ENCODE results near the gene MVD.
A peak's percentile ranks its signal among the peaks of the same experiment; 100 is the strongest.

MVD gene, protein sequence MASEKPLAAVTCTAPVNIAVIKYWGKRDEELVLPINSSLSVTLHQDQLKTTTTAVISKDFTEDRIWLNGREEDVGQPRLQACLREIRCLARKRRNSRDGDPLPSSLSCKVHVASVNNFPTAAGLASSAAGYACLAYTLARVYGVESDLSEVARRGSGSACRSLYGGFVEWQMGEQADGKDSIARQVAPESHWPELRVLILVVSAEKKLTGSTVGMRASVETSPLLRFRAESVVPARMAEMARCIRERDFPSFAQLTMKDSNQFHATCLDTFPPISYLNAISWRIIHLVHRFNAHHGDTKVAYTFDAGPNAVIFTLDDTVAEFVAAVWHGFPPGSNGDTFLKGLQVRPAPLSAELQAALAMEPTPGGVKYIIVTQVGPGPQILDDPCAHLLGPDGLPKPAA

DNA sequence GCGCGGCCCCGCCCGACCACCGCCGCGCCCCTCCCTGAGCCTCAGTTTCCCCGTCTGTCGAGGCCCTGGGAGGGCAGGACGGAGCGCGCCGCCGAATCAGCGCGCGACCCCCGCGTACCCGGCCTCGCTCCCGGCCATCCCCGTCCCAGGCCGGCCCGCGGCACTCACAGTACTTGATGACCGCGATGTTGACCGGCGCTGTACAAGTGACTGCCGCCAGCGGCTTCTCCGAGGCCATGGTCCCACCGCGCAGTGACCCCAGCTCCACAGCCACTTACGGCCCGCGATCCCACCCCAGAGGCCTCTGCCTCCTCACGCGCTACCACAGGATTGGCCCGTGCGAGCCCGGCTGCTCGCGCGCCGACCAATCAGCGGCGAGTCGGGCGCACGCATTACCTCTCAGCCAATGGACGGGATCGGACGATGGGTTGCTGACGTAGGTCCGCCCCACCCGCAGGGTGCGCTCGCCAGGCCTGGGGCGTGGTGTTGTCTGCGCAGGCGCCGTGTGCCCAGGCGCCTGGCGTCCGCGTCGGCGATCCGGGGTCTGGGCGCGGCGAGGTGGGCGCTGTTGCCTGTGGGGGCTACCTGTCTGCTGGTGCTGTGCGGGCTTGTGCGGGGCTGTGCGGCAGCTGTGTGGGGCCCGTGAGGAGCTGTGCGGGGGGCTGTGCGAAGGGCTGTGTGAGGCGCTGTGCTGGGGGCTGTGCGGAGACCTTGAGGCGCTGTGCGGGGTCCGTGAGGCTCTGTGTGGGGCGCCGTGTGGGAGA is at the start of gene MVD:
MVD (minus strand) TSS at position 249 of the 764 bp plus-strand sequence; CDS start at position 238, 11 bp downstream.
- H3K9me3 ChIP-seq (ENCODE audit: control insufficient read depth in 1 of 2, low read length in 2 of 2) = no peaks in the 10 kb centered on the region
- peak within 1 kb of the TSS; percentile 61 to 81 for H3K4me3 ChIP-seq (ENCODE audit: low read depth in 1 of 2, low read length in 2 of 2)
- no peaks in the 10 kb centered on the region for H3K27me3 ChIP-seq (ENCODE audit: low read depth, low read length)
- peaks cover 0 to 4% of the 10 kb centered on the region in 2 donors for H3K36me3 ChIP-seq (ENCODE audit: control insufficient read depth in 1 of 2, insufficient read depth in 2 of 2, low read length in 2 of 2)
- peak within 1 kb of the TSS; percentile 63 for H3K27ac ChIP-seq (ENCODE audit: low read length)
- H3K4me1 ChIP-seq (ENCODE audit: control insufficient read depth in 1 of 2, insufficient read depth in 2 of 2, low read length in 2 of 2) = peaks cover 0 to 13% of the 10 kb centered on the region in 2 donors

DNA sequence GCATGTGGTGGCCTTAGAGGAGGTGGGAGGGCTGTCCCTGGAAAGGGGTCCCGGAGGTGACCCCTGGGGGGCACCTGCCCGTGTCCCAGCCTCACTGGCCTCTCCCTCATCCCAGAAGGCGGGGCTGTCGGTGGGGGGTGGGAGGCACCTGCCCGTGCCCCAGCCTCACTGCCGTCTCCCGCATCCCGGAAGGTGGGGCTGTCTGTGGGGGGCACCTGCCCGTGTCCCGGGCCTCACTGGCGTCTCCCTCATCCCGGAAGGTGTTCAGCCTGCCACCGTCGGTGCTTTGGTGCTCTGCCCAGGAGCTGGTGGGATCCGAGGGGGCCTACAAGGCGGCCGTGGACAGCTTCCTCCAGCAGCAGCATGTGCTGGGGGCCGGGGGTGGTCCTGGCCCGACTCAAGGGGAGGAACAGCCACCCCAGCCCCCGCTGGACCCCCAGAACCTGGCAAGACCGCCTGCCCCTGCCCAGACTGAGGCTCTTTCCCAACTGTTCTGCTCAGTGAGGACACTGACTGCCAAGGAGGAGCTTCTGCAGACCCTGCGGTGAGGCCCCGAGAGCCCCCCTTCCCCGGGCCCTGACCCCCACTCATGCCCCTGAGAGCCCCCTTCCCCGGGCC is 49.6 kb upstream of the MVD start:
- Histone ChIP-seq H3K4me3 (ENCODE audit: low read depth in 1 of 2, low read length in 2 of 2) (no peak overlapping the region), H3K27me3 (ENCODE audit: low read depth, low read length) (no peaks in the 10 kb centered on the region), H3K4me1 (ENCODE audit: control insufficient read depth in 1 of 2, insufficient read depth in 2 of 2, low read length in 2 of 2) (peaks cover under 1 to 2% of the 10 kb centered on the region in 2 donors), H3K9me3 (ENCODE audit: control insufficient read depth in 1 of 2, low read length in 2 of 2) (no peaks in the 10 kb centered on the region), H3K36me3 (ENCODE audit: control insufficient read depth in 1 of 2, insufficient read depth in 2 of 2, low read length in 2 of 2) (peaks cover 11 to 43% of the 10 kb centered on the region in 2 donors), H3K27ac (ENCODE audit: low read length) (no peak overlapping the region)

DNA sequence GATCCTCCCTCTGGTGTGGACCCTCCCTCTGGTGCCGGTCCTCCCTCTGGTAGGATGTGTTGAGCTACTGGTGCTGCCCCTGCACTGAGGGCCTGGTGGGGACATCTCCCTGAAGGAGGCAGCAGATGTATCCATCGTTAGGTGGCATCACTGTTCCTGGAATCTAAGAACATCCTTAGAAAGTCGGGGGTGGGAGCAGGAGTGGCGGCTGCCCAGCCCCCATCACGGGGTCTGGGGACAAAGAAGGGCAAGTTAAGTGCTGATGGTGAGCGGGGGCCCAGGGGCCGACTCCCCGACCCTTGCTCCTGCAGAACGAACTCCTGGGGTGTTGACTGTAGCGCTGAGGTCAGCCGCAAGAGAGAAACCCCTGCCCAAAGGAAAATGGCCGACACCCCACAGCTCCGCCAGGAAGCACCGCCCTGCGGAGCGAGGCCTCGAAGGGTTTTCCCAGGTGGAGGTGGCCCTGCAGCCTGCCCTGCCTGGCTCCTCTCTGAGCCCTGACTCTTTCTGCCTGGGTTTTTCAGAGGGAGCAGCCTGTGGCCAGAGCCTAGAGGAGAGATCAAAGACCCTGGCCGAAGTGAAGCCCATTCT is 49.0 kb upstream of the MVD start:
- Histone ChIP-seq H3K36me3 (ENCODE audit: control insufficient read depth in 1 of 2, insufficient read depth in 2 of 2, low read length in 2 of 2) (peaks cover 6 to 37% of the 10 kb centered on the region in 2 donors), H3K4me3 (ENCODE audit: low read depth in 1 of 2, low read length in 2 of 2) (no peak overlapping the region), H3K4me1 (ENCODE audit: control insufficient read depth in 1 of 2, insufficient read depth in 2 of 2, low read length in 2 of 2) (peaks cover 7 to 9% of the 10 kb centered on the region in 2 donors), H3K9me3 (ENCODE audit: control insufficient read depth in 1 of 2, low read length in 2 of 2) (no peaks in the 10 kb centered on the region), H3K27me3 (ENCODE audit: low read depth, low read length) (no peaks in the 10 kb centered on the region), H3K27ac (ENCODE audit: low read length) (no peak overlapping the region)

DNA sequence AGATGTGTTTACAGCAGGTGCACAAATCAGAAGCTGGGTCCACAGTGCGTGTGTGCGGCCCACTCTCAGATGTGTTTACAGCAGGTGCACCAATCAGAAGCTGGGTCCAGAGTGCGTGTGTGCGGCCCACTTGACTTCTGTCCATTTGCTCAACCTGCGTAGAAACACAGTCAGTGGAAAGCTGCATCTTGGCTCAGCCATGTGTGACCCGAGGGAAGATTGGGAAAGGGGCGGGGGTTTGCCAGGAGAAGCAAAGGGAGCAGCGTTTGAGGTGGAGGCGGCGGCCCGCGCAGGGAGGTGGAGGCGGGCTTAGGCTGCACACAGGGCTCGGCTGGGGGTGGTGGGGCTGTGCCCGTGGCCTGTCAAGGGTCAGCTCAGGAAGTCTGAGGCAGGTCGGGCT is 47.7 kb upstream of the MVD start:
- Histone ChIP-seq H3K36me3 (ENCODE audit: control insufficient read depth in 1 of 2, insufficient read depth in 2 of 2, low read length in 2 of 2) (peaks cover 0 to 24% of the 10 kb centered on the region in 2 donors), H3K27ac (ENCODE audit: low read length) (no peak overlapping the region), H3K9me3 (ENCODE audit: control insufficient read depth in 1 of 2, low read length in 2 of 2) (no peaks in the 10 kb centered on the region), H3K4me1 (ENCODE audit: control insufficient read depth in 1 of 2, insufficient read depth in 2 of 2, low read length in 2 of 2) (peaks cover 7 to 12% of the 10 kb centered on the region in 2 donors), H3K4me3 (ENCODE audit: low read depth in 1 of 2, low read length in 2 of 2) (no peak overlapping the region), H3K27me3 (ENCODE audit: low read depth, low read length) (no peaks in the 10 kb centered on the region)

DNA sequence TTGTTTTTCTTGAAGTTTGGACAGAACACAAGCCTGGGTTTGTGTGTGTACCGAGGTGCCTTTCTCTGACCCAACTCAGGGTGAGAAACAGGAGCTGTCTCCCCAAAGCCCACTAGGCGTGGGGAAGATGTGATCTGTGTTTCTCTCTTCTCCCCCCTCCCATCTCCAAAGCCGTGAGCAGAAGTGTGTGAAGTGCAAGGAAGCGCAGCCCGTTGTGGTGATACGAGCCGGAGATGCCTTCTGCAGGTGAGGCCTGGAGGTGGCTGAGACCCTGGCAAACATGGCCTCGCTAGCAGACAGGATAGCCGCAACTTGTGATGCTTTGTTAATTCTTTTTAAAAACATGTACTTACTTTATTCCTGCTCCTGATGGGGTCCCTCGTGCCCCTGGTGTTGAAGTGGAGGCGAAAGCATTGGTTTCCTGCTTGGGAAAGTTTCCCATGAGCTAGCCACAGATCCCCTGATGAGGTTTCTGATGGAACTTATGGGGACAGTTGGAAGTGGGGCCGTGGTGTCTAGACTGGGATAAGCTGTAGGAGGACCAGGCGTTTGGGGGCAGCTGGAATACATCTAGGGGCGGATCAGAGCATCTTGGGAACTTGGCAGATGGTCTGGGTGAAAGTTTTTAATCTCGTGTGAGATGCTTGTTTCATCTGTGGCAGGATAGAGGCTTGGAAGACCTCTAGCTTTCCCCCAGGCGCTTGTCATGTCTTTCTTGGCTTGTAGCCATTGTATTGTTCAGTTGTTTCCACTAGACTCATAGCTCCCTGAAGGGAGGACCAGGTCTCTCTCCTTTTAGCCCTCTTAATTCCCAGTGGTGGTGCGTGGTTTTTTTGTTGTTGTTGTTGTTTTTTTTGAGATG is 44.3 kb upstream of the MVD start:
- H3K4me1 ChIP-seq (ENCODE audit: control insufficient read depth in 1 of 2, insufficient read depth in 2 of 2, low read length in 2 of 2) = peaks cover 12 to 30% of the 10 kb centered on the region in 2 donors
- H3K4me3 ChIP-seq (ENCODE audit: low read depth in 1 of 2, low read length in 2 of 2) = peak overlapping the region; percentile 78 to 98
- no peaks in the 10 kb centered on the region for H3K27me3 ChIP-seq (ENCODE audit: low read depth, low read length)
- peak overlapping the region; percentile 45 for H3K27ac ChIP-seq (ENCODE audit: low read length)
- H3K36me3 ChIP-seq (ENCODE audit: control insufficient read depth in 1 of 2, insufficient read depth in 2 of 2, low read length in 2 of 2) = no peaks in the 10 kb centered on the region
- no peaks in the 10 kb centered on the region for H3K9me3 ChIP-seq (ENCODE audit: control insufficient read depth in 1 of 2, low read length in 2 of 2)

DNA sequence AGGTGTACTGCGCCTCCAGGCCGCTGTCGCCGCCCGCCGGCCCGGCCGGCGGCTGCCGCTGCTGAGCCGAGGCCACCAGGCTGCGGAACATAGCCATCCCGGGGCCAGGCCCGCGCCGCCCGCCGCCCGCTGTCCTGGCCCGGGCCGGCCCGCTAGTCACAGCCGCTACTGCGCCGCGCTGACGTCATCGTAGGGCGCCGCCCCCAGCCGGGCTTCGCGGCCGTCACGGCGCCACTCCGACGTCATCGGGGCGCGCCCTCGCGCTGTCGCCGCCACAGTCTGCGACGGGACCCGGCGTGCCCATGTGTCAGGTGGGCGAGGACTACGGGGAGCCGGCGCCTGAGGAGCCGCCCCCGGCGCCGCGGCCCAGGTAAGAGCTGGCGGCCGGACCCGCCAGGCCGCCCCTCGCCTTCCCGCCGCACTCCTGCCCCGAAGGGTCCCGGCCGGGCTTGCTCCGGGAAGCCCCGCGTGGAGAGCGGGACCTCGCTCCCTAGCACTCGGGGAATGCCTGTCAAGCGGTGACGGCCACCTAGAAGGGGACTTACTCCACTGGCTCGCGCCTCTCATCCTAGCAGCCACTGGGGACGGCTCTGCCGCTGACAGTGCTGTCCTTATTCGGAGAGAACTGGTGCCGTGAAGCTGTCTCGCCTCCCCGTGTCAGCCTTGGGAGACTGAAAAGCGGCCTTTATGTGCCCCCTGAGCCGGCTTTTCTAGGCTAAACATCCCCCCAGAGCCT is 43.5 kb upstream of the MVD start, which contains the start of the genes CTU2 and RNF166:
CTU2 (plus strand) TSS at position 275 of the 736 bp plus-strand sequence; CDS start at position 303, 28 bp downstream.
RNF166 (minus strand) TSS at position 180 of the 736 bp plus-strand sequence; CDS start at position 97, 83 bp downstream.
- Histone ChIP-seq H3K27ac (ENCODE audit: low read length) (peak within 1 kb of the TSS; percentile 56), H3K4me1 (ENCODE audit: control insufficient read depth in 1 of 2, insufficient read depth in 2 of 2, low read length in 2 of 2) (peaks cover 12 to 37% of the 10 kb centered on the region in 2 donors), H3K4me3 (ENCODE audit: low read depth in 1 of 2, low read length in 2 of 2) (peak within 1 kb of the TSS; percentile 78 to 98), H3K36me3 (ENCODE audit: control insufficient read depth in 1 of 2, insufficient read depth in 2 of 2, low read length in 2 of 2) (no peaks in the 10 kb centered on the region), H3K27me3 (ENCODE audit: low read depth, low read length) (no peaks in the 10 kb centered on the region), H3K9me3 (ENCODE audit: control insufficient read depth in 1 of 2, low read length in 2 of 2) (no peaks in the 10 kb centered on the region)

DNA sequence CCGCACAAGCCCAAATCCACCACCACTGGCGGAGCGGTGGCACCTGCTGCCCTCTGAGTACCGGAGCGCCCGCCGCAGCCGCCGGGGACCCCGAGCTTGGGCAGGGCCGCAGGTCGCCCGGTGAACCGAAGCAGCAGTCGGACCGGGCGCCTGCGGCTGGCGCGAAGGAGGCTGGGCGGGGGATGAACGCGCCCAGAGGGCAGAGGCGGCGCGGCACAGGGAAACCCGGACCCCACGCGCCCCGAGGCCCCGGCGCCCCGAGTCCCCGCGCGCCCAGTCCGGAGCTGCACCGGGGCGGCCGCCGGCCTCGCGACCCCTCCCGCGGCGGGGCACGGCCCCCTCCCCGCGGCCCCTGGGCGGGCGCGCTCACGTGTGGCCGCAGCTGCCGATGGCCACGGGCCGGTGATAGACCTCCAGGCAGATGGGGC is 42.9 kb upstream of the MVD start:
- no peaks in the 10 kb centered on the region for H3K27me3 ChIP-seq (ENCODE audit: low read depth, low read length)
- peaks cover 0 to 2% of the 10 kb centered on the region in 2 donors for H3K36me3 ChIP-seq (ENCODE audit: control insufficient read depth in 1 of 2, insufficient read depth in 2 of 2, low read length in 2 of 2)
- peak overlapping the region; percentile 70 to 98 for H3K4me3 ChIP-seq (ENCODE audit: low read depth in 1 of 2, low read length in 2 of 2)
- peaks cover 12 to 41% of the 10 kb centered on the region in 2 donors for H3K4me1 ChIP-seq (ENCODE audit: control insufficient read depth in 1 of 2, insufficient read depth in 2 of 2, low read length in 2 of 2)
- H3K27ac ChIP-seq (ENCODE audit: low read length) = peak overlapping the region; percentile 56
- no peaks in the 10 kb centered on the region for H3K9me3 ChIP-seq (ENCODE audit: control insufficient read depth in 1 of 2, low read length in 2 of 2)

DNA sequence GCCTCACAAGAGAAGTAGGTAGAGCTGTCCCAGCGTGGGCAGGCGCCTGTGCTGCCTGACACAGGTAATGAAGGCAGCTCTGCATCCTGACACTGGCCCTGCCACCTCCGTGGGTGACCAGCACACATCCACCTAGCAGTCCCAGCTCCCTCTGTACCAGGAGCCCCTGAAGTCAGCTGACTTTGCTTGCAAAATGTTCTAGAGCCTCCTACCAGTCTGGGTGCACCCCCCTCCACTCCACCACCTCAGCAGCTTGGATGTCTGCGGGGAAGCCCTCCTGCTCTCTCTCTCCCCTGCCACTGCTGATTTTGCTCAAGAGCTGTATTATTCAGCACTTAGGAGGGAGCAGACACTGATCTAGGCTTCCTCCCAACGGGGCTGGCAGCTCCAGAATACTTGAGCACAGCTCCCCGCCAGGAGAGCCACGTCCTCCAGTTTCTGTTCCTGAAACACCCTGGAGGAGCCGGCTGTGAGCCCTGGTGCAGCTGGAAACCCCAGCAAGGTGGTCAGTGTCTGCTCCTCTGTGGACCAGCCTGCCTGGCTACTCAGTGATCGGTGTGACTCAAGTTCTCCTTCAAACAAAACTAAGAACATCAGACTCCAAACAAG is 42.3 kb upstream of the MVD start:
- Histone ChIP-seq H3K4me1 (ENCODE audit: control insufficient read depth in 1 of 2, insufficient read depth in 2 of 2, low read length in 2 of 2) (peaks cover 12 to 47% of the 10 kb centered on the region in 2 donors), H3K9me3 (ENCODE audit: control insufficient read depth in 1 of 2, low read length in 2 of 2) (no peaks in the 10 kb centered on the region), H3K27me3 (ENCODE audit: low read depth, low read length) (no peaks in the 10 kb centered on the region), H3K4me3 (ENCODE audit: low read depth in 1 of 2, low read length in 2 of 2) (peak overlapping the region; percentile 70 to 98), H3K27ac (ENCODE audit: low read length) (peak overlapping the region; percentile 56), H3K36me3 (ENCODE audit: control insufficient read depth in 1 of 2, insufficient read depth in 2 of 2, low read length in 2 of 2) (peaks cover 0 to 8% of the 10 kb centered on the region in 2 donors)

DNA sequence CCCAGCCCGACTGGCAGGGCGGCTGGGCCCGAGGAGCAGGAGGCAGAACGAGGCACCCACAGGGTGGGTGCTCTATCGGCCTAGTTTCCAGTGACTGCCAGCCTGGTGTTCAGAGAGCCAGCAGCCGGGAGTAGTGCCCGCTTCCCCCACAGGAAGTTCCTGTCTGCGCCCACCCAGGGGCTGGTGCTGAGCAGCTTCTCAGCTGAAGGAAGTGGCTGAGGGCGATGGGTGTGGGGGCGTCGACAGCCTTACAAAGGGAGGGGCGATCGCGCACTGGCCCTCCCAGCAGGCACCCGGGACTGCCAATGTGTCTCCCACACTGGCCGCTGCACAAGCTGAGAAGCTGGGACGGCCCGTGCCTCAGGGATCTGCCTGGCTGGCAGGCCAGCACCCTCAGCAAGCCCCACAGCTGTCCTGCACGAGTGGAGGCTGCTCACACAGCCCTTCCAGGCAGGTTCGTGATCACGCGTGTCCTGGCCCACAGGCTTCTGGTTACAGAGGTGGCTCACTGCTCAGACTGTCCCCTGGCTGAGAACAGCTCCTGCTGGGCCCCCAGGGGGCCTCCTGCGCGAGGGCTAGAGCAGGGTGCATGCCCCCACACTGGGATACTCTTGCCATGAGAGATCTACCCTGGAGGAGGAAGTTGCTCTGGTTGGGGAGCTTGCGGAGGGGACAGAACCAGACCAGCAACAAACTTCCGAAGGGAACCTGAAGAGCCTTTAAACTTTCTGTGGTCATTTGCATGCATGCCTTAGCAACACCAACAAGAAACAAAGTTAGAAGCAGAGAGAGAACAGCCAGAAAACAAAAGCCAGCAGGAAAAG is 40.8 kb upstream of the MVD start:
- peak overlapping the region; percentile 14 for H3K27ac ChIP-seq (ENCODE audit: low read length)
- peaks cover 0 to 23% of the 10 kb centered on the region in 2 donors for H3K36me3 ChIP-seq (ENCODE audit: control insufficient read depth in 1 of 2, insufficient read depth in 2 of 2, low read length in 2 of 2)
- no peaks in the 10 kb centered on the region for H3K9me3 ChIP-seq (ENCODE audit: control insufficient read depth in 1 of 2, low read length in 2 of 2)
- no peaks in the 10 kb centered on the region for H3K27me3 ChIP-seq (ENCODE audit: low read depth, low read length)
- H3K4me3 ChIP-seq (ENCODE audit: low read depth in 1 of 2, low read length in 2 of 2) = peak overlapping the region; percentile 9 to 26
- H3K4me1 ChIP-seq (ENCODE audit: control insufficient read depth in 1 of 2, insufficient read depth in 2 of 2, low read length in 2 of 2) = peaks cover 12 to 53% of the 10 kb centered on the region in 2 donors

Data from muscle layer of duodenum (tissue), 2 donors.